ENCODE measurements around the gene MRNIP.

The MRNIP gene

DNA sequence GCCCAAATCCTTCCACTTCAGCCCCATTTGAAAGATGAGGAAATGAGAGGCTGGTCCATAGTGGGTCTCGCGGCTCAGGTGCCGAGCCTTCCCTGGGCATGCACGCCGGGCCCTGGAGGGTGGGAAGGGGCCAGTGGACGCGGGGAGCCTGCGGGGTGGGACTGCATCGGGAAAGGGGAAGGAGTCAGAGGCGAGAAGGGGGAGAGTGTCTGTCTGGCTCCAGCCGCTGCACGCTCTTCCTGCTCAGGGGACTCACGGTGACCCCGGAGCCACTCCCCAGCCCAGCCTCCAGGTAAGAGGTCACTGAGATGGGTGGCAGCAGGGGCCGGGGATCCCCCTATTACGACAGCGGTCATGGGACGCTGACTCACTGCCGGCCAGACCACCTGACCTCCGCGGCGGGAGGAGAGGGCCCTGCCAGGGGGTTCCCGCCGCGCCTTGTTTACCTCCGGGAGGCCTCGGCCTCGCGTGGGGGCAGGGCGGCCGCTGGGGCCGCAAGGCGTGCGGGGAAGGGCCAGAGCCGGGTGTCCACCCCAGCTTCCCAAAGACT, 39.8 kb downstream of the MRNIP start:
- peak overlapping the region; percentile 18 for H3K4me3 ChIP-seq (ENCODE audit: low read depth, low read length)
- peak overlapping the region; percentile 62; the same call in 1 of the 2 replicates for H3K9ac ChIP-seq (ENCODE audit: low read depth, low read length)
- H3K27ac ChIP-seq (ENCODE audit: low read depth, low read length), result peak overlapping the region; percentile 94
- peaks cover 36% of the 10 kb centered on the region for H3K4me1 ChIP-seq (ENCODE audit: control insufficient read depth, insufficient read depth, low read length)
- H3K9me3 ChIP-seq (ENCODE audit: control insufficient read depth, insufficient read depth, low read length), result no peaks in the 10 kb centered on the region
- peaks cover 13% of the 10 kb centered on the region for H3K36me3 ChIP-seq (ENCODE audit: control insufficient read depth, insufficient read depth, low read length)
- H3K27me3 ChIP-seq (ENCODE audit: control insufficient read depth, insufficient read depth, low read length), result peaks cover 2% of the 10 kb centered on the region; the same call in 1 of the 2 replicates

DNA sequence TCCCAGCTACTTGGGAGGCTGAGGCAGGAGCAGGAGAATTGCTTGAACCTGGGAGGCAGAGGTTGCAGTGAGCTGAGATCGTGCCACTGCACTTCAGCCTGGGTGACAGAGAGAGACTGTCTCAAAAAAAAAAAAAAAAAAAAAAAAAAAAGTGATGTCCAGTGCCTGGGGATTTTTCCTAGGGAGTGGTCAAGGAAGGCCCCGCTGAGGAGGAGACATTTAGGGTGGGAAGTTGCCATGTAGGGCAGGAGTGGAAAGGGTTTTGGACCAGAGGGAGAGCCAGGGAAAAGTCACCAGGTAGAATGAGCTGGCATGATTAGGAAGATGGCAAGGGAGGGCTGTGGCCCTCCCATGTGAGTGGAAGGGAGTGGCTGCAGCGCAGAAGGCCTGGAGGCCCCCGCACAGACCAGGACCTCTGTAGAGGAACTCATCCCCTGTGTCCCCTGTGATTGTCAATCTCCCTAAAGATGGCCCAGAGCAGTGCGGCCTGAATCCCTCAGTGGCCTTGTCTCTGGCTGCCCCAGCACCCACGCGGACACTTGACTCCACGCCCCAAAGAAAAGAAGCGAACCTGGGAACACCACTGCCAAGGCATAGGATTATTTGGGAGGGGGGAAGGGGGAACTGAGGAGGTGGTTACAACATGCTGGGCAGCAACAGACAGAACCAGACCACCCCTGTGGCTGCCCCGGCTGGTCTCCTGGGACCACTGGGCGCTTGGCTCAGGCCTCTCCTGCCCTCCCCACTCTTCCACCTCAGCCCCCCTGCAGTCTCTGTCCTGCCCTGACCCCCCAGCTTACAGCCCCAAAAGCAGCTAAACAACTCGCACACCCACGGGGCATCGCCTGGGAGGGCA, 40.5 kb downstream of the MRNIP start:
- peak overlapping the region; percentile 18 for H3K4me3 ChIP-seq (ENCODE audit: low read depth, low read length)

DNA sequence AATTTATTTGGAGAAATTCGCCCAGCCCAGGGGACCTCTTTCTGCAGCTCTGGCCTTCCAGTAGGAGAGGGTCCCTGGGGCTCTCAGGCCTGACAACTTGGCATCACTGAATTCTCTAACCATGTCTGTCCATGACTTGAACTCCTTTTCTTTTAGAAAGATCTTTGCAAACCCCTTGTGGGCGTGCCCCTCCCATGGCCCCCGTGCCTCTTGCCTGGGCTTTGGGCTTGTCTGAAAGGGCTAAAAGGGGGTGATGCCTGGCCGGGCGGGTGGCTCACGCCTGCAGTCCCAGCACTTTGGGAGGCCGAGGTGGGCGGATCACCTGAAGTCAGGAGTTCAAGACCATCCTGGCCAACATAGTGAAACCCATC, 41.2 kb downstream of the MRNIP start:
- Histone ChIP-seq H3K9me3 (ENCODE audit: control insufficient read depth, insufficient read depth, low read length) (no peaks in the 10 kb centered on the region), H3K9ac (ENCODE audit: low read depth, low read length) (no peak overlapping the region), H3K27ac (ENCODE audit: low read depth, low read length) (no peak overlapping the region), H3K36me3 (ENCODE audit: control insufficient read depth, insufficient read depth, low read length) (peaks cover 6% of the 10 kb centered on the region), H3K4me1 (ENCODE audit: control insufficient read depth, insufficient read depth, low read length) (peaks cover 36% of the 10 kb centered on the region), H3K27me3 (ENCODE audit: control insufficient read depth, insufficient read depth, low read length) (peaks cover 2% of the 10 kb centered on the region; the same call in 1 of the 2 replicates), H3K4me3 (ENCODE audit: low read depth, low read length) (peak overlapping the region; percentile 53)

More for the DNA sequence above, 40.5 kb downstream of the MRNIP start:
- 0 out of 2 replicates have a peak overlapping the region, but pooled peaks have one; percentile 23 for H3K9ac ChIP-seq (ENCODE audit: low read depth, low read length)
- H3K36me3 ChIP-seq (ENCODE audit: control insufficient read depth, insufficient read depth, low read length), result peaks cover 7% of the 10 kb centered on the region
- peaks cover 2% of the 10 kb centered on the region; the same call in 1 of the 2 replicates for H3K27me3 ChIP-seq (ENCODE audit: control insufficient read depth, insufficient read depth, low read length)
- H3K9me3 ChIP-seq (ENCODE audit: control insufficient read depth, insufficient read depth, low read length), result no peaks in the 10 kb centered on the region
- H3K27ac ChIP-seq (ENCODE audit: low read depth, low read length), result peak overlapping the region; percentile 94
- H3K4me1 ChIP-seq (ENCODE audit: control insufficient read depth, insufficient read depth, low read length), result peaks cover 42% of the 10 kb centered on the region

- H3K9ac ChIP-seq (ENCODE audit: low read depth, low read length), result no peak overlapping the region
Measured at GRCh38 chr5:179816796-179817469, 41.7 kb downstream of the MRNIP start.

GRCh38 chr5:179816401-179816795, 42.2 kb downstream of the MRNIP start:
- H3K9ac ChIP-seq (ENCODE audit: low read depth, low read length), result no peak overlapping the region
- no peak overlapping the region for H3K27ac ChIP-seq (ENCODE audit: low read depth, low read length)
- H3K4me3 ChIP-seq (ENCODE audit: low read depth, low read length), result peak overlapping the region; percentile 53

More at GRCh38 chr5:179816796-179817469, 41.7 kb downstream of the MRNIP start:
- Histone ChIP-seq H3K4me1 (ENCODE audit: control insufficient read depth, insufficient read depth, low read length) (peaks cover 31% of the 10 kb centered on the region), H3K36me3 (ENCODE audit: control insufficient read depth, insufficient read depth, low read length) (peaks cover 10% of the 10 kb centered on the region), H3K4me3 (ENCODE audit: low read depth, low read length) (peak overlapping the region; percentile 53), H3K9me3 (ENCODE audit: control insufficient read depth, insufficient read depth, low read length) (no peaks in the 10 kb centered on the region), H3K27me3 (ENCODE audit: control insufficient read depth, insufficient read depth, low read length) (peaks cover 2% of the 10 kb centered on the region; the same call in 1 of the 2 replicates), H3K27ac (ENCODE audit: low read depth, low read length) (no peak overlapping the region)

GRCh38 chr5:179815491-179816249, 42.9 kb downstream of the MRNIP start:
- Histone ChIP-seq H3K4me1 (ENCODE audit: control insufficient read depth, insufficient read depth, low read length) (peaks cover 29% of the 10 kb centered on the region), H3K4me3 (ENCODE audit: low read depth, low read length) (no peak overlapping the region), H3K9me3 (ENCODE audit: control insufficient read depth, insufficient read depth, low read length) (no peaks in the 10 kb centered on the region), H3K9ac (ENCODE audit: low read depth, low read length) (no peak overlapping the region), H3K27me3 (ENCODE audit: control insufficient read depth, insufficient read depth, low read length) (peaks cover 2% of the 10 kb centered on the region; the same call in 1 of the 2 replicates), H3K27ac (ENCODE audit: low read depth, low read length) (no peak overlapping the region), H3K36me3 (ENCODE audit: control insufficient read depth, insufficient read depth, low read length) (peaks cover 10% of the 10 kb centered on the region)

More at GRCh38 chr5:179816401-179816795, 42.2 kb downstream of the MRNIP start:
- no peaks in the 10 kb centered on the region for H3K9me3 ChIP-seq (ENCODE audit: control insufficient read depth, insufficient read depth, low read length)
- peaks cover 10% of the 10 kb centered on the region for H3K36me3 ChIP-seq (ENCODE audit: control insufficient read depth, insufficient read depth, low read length)
- H3K4me1 ChIP-seq (ENCODE audit: control insufficient read depth, insufficient read depth, low read length), result peaks cover 29% of the 10 kb centered on the region
- peaks cover 2% of the 10 kb centered on the region; the same call in 1 of the 2 replicates for H3K27me3 ChIP-seq (ENCODE audit: control insufficient read depth, insufficient read depth, low read length)

DNA sequence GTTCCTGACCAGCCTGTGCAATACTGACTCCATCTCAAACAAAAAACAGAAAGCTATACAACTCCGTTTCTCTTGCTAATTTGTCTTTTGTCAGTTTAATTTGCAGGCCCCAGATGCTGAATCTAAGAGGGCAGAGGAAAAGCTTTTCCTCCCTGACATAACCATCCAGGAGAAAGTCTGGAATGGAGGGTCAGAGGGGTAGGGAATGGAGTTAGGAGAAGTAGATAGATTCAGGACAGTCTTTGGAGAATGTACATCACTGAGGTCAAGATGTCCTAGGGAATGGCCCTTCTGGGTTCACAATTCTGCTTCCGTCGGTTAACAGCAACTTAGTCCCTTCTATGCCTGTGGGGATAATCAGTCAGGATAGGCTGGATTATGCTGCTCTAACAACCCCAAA, 44.5 kb downstream of the MRNIP start:
- H3K9me3 ChIP-seq (ENCODE audit: control insufficient read depth, insufficient read depth, low read length), result no peaks in the 10 kb centered on the region
- H3K9ac ChIP-seq (ENCODE audit: low read depth, low read length), result no peak overlapping the region
- peaks cover 15% of the 10 kb centered on the region for H3K4me1 ChIP-seq (ENCODE audit: control insufficient read depth, insufficient read depth, low read length)
- H3K36me3 ChIP-seq (ENCODE audit: control insufficient read depth, insufficient read depth, low read length), result peaks cover 10% of the 10 kb centered on the region
- no peak overlapping the region for H3K4me3 ChIP-seq (ENCODE audit: low read depth, low read length)
- H3K27me3 ChIP-seq (ENCODE audit: control insufficient read depth, insufficient read depth, low read length), result peaks cover 2% of the 10 kb centered on the region; the same call in 1 of the 2 replicates
- H3K27ac ChIP-seq (ENCODE audit: low read depth, low read length), result no peak overlapping the region

DNA sequence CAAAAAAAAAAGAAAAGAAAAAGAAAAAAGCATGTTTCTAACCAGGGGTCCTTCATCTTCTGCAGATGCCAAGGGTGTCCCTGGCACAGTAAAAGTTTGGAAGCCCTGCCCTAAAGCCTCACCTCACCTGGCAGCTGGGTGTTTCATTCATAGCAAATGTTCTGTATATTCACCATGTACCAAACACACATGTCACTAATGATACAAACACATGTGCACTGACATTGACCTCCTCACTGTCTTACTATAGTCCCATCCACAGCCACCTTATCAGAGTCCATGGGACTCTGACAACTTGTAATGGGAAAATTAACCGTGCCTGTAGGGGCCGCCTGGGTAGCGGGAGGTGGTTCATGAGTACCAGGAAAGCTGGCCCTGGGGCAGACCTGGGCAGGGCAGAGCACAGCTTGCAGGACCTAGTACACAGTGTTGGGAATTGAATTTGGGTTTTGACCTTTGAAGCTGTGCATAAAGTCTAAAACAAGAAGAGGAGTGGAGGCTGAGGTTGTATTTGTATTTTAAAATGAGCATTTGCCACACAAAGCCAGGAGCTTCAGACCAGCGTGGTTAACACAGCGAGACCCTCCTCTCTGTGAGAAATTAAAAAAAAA, 45.5 kb downstream of the MRNIP start:
- peaks cover 9% of the 10 kb centered on the region for H3K4me1 ChIP-seq (ENCODE audit: control insufficient read depth, insufficient read depth, low read length)
- H3K27ac ChIP-seq (ENCODE audit: low read depth, low read length), result no peak overlapping the region
- H3K9me3 ChIP-seq (ENCODE audit: control insufficient read depth, insufficient read depth, low read length), result no peaks in the 10 kb centered on the region
- H3K9ac ChIP-seq (ENCODE audit: low read depth, low read length), result no peak overlapping the region
- H3K27me3 ChIP-seq (ENCODE audit: control insufficient read depth, insufficient read depth, low read length), result peaks cover 2% of the 10 kb centered on the region; the same call in 1 of the 2 replicates
- H3K4me3 ChIP-seq (ENCODE audit: low read depth, low read length), result no peak overlapping the region
- H3K36me3 ChIP-seq (ENCODE audit: control insufficient read depth, insufficient read depth, low read length), result peaks cover 10% of the 10 kb centered on the region

DNA sequence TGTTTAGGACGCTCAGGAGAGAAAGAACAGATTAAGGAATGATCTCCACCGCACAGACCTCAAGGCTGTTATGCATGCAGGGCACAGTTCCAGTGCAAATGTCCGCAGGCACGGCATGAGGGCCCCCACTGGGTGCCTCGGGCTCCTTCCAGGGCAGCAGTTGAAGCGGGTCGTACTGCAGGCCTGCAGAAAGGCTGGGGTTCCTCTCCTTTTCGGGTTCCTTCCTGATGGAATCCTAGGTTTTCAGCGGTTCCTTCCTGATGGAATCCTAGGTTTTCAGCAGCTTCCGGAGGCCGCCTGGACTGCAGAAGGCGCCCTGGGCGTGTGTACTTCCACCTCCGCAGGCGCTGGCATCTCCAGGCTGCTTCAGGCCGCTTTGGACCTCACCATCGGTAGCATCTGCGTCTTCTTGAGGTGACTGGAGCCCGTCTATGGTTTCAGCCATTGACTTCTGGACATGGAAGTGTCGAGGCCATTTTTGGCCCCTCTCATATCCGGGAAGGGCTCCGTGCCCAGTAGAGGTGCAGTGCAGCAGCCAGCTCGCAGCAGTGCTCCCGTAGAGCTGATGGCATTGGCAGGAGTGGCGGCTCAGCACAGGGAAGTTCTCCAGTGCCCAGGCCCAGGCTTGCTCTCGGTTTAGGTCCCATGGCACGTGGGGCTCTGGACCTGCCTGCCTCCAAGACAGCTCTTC, 46.3 kb downstream of the MRNIP start:
- Histone ChIP-seq H3K9ac (ENCODE audit: low read depth, low read length) (no peak overlapping the region), H3K4me3 (ENCODE audit: low read depth, low read length) (no peak overlapping the region), H3K4me1 (ENCODE audit: control insufficient read depth, insufficient read depth, low read length) (peaks cover 7% of the 10 kb centered on the region; the same call in 1 of the 2 replicates), H3K27me3 (ENCODE audit: control insufficient read depth, insufficient read depth, low read length) (peaks cover 2% of the 10 kb centered on the region; the same call in 1 of the 2 replicates), H3K9me3 (ENCODE audit: control insufficient read depth, insufficient read depth, low read length) (no peaks in the 10 kb centered on the region), H3K27ac (ENCODE audit: low read depth, low read length) (no peak overlapping the region), H3K36me3 (ENCODE audit: control insufficient read depth, insufficient read depth, low read length) (peaks cover 10% of the 10 kb centered on the region)
